SK-N-SH (cell line): ENCODE data around the gene CACNA2D1. TPM values are rescaled to one million over a fixed set of nuclear protein-coding genes. Genes with fewer than 3 reads are reported as not detected.

Experiments used
- CTCF ChIA-PET: fragments of 300-600, 350-600 bp; formaldehyde crosslinking; extraction: SDS; loops from one replicate; lab custom pipeline; 2021; lab: Yijun Ruan, JAX
- POLR2A ChIA-PET: fragments of 350-600 bp; sonication (Branson Sonifier 250); formaldehyde crosslinking; extraction: SDS; loops from one replicate; lab custom pipeline; 2020; ENCODE audit warnings: antibody characterized with exemption, inconsistent platforms; lab: Yijun Ruan, JAX
- DNase-seq: peaks from one replicate; pipeline ENCODE4 v3.0.0; 2012
- H2AFZ ChIP-seq: fragments of 200-600 bp; sonication (generic); 2 replicates; pipeline ENCODE4 v1.8.1; 2016; ENCODE audit warnings: antibody characterized with exemption, mild to moderate bottlenecking, low read depth
- H3F3A ChIP-seq: fragments of 200-600 bp; sonication (generic); replicated peaks from 2 replicates; pipeline ENCODE3; 2016; ENCODE audit warnings: antibody characterized with exemption, mild to moderate bottlenecking; ENCODE audit not compliant: insufficient read depth
- H3K27ac ChIP-seq, 2 experiments: fragments of 200-500 bp in 1 of 2; fragments of 200-600 bp in 1 of 2; sonication (Bioruptor generic) in 1 of 2; sonication (generic), shearing (Covaris generic) in 1 of 2; 2 replicates each; pipeline versions ENCODE4 v1.5.1 to v1.6.1; 2014 to 2016; ENCODE audit warnings: low read depth in 2 of 2, inconsistent platforms in 1 of 2, low read length in 1 of 2, mild to moderate bottlenecking in 1 of 2, mixed read lengths in 1 of 2
- H3K27me3 ChIP-seq: fragments of 200-600 bp; sonication (generic), shearing (Covaris generic); 2 replicates; pipeline ENCODE4 v1.6.1; 2016; ENCODE audit warnings: mixed run types; ENCODE audit not compliant: insufficient read depth
- H3K36me3 ChIP-seq, 2 experiments: fragments of 200-500 bp in 1 of 2; fragments of 200-600 bp in 1 of 2; sonication (Bioruptor generic) in 1 of 2; sonication (generic) in 1 of 2; replicated peaks in 1 of 2; 2 replicates each; pipeline versions ENCODE3 to v1.5.1; 2014 to 2016; ENCODE audit warnings: low read length in 1 of 2, mild to moderate bottlenecking in 1 of 2; ENCODE audit not compliant: insufficient read depth in 2 of 2, control insufficient read depth in 1 of 2
- H3K4me1 ChIP-seq, 2 experiments: fragments of 200-500 bp in 1 of 2; fragments of 200-600 bp in 1 of 2; sonication (Bioruptor generic) in 1 of 2; sonication (generic), shearing (Covaris generic) in 1 of 2; 2 replicates each; pipeline versions ENCODE4 v1.5.1 to v1.6.1; 2014 to 2016; ENCODE audit warnings: low read depth in 1 of 2, low read length in 1 of 2, mixed run types in 1 of 2; ENCODE audit not compliant: insufficient read depth in 2 of 2, control insufficient read depth in 1 of 2
- H3K4me2 ChIP-seq: fragments of 200-600 bp; sonication (generic), shearing (Covaris generic); 2 replicates; pipeline ENCODE4 v1.6.1; 2017; ENCODE audit warnings: mixed run types
- H3K4me3 ChIP-seq, 2 experiments: fragments of 200-500 bp in 1 of 2; fragments of 200-600 bp in 1 of 2; sonication (Bioruptor generic) in 1 of 2; sonication (generic), shearing (Covaris generic) in 1 of 2; 2 replicates each; pipeline versions ENCODE4 v1.5.1 to v1.8.1; 2014 to 2016; ENCODE audit warnings: low read depth in 2 of 2, inconsistent platforms in 1 of 2, low read length in 1 of 2, mild to moderate bottlenecking in 1 of 2, mixed read lengths in 1 of 2, moderate library complexity in 1 of 2
- H3K79me2 ChIP-seq: fragments of 200-600 bp; sonication (generic); 2 replicates; pipeline ENCODE4 v1.8.1; 2017; ENCODE audit warnings: mild to moderate bottlenecking; ENCODE audit not compliant: insufficient read depth
- H3K9ac ChIP-seq: fragments of 200-600 bp; sonication (generic); 2 replicates; pipeline ENCODE4 v1.6.1; 2017; ENCODE audit warnings: mixed run types
- H3K9me2 ChIP-seq: fragments of 200-600 bp; sonication (generic); 2 replicates; pipeline ENCODE4 v1.6.1; 2017; ENCODE audit warnings: mixed run types
- H3K9me3 ChIP-seq: fragments of 200-600 bp; sonication (generic); 2 replicates; pipeline ENCODE4 v1.6.1; 2017; ENCODE audit warnings: mixed run types, mild to moderate bottlenecking, moderate library complexity
- H4K20me1 ChIP-seq: fragments of 200-600 bp; sonication (generic); 2 replicates; pipeline ENCODE4 v1.6.1; 2017; ENCODE audit warnings: mild to moderate bottlenecking, mixed run types; ENCODE audit not compliant: insufficient read depth
- CHD2 ChIP-seq: fragments of 150-350 bp; IDR thresholded peaks from 2 replicates; pipeline ENCODE4 v1.6.1; 2018; ENCODE audit warnings: low read length; ENCODE audit not compliant: partially characterized antibody
- CTCF ChIP-seq: fragments of 200-600 bp; sonication (generic); IDR thresholded peaks from 2 replicates; pipeline ENCODE4 v1.6.1; 2017; ENCODE audit warnings: antibody characterized with exemption, mild to moderate bottlenecking, moderate library complexity
- EP300 ChIP-seq, 2 experiments: IDR thresholded peaks; 2 replicates each; pipeline versions ENCODE4 v1.4.0 to v1.6.1; 2012; ENCODE audit warnings: borderline replicate concordance in 1 of 2, low read depth in 1 of 2, low read length in 1 of 2
- EZH2phosphoT487 ChIP-seq: fragments of 200-600 bp; sonication (generic); IDR thresholded peaks from 2 replicates; pipeline ENCODE4 v1.6.1; 2017; ENCODE audit warnings: low read depth, mixed run types, mild to moderate bottlenecking, antibody characterized with exemption, moderate library complexity, borderline replicate concordance
- NRF1 ChIP-seq: IDR thresholded peaks from 2 replicates; pipeline ENCODE4 v1.6.1; 2012; ENCODE audit warnings: low read depth, mild to moderate bottlenecking, low read length
- POLR2AphosphoS5 ChIP-seq: IDR thresholded peaks from 2 replicates; pipeline ENCODE4 v1.6.1; 2012; ENCODE audit warnings: low read depth, low read length
- RAD21 ChIP-seq: IDR thresholded peaks from 2 replicates; pipeline ENCODE4 v1.6.1; 2012; ENCODE audit warnings: mild to moderate bottlenecking, low read length
- SIN3A ChIP-seq: IDR thresholded peaks from 2 replicates; pipeline ENCODE4 v1.6.1; 2012; ENCODE audit warnings: low read depth, mild to moderate bottlenecking, low read length, moderate library complexity, borderline replicate concordance
- SMC3 ChIP-seq: IDR thresholded peaks from 2 replicates; pipeline ENCODE4 v1.6.1; 2012; ENCODE audit warnings: low read depth, low read length, improper control_type of control experiment
- TCF12 ChIP-seq: IDR thresholded peaks from 2 replicates; pipeline ENCODE4 v1.4.0; 2012
- YY1 ChIP-seq: IDR thresholded peaks from 2 replicates; pipeline ENCODE4 v1.4.0; 2012; ENCODE audit warnings: low read depth, mild to moderate bottlenecking
- WGBS: methylation state at CpG from one replicate; pipeline ENCODE4 v1.1.6; 2017; ENCODE audit warnings: low lambda C conversion rate; 5-methylcytosine and 5-hydroxymethylcytosine counted together
- polyA plus RNA-seq, 3 experiments: library from polyadenylated mRNA; depleted of rRNA; stranded (reverse); fragments of >200 nt; gene quantifications; 2 replicates each; pipeline ENCODE4 v1.2.3, GENCODE V29; 2012
- TF ChIP-seq, protein P1 (sequence below): IDR thresholded peaks from 2 replicates; pipeline ENCODE4; 2012
- TF ChIP-seq, protein P2 (sequence below): IDR thresholded peaks from 2 replicates; pipeline ENCODE4 v1.4.0; 2012; ENCODE audit warnings: low read depth, borderline replicate concordance
- TF ChIP-seq, protein P3 (sequence below): fragments of 150-350 bp; IDR thresholded peaks from 2 replicates; pipeline ENCODE4 v1.6.1; 2017; ENCODE audit warnings: antibody characterized with exemption, low read length, low read depth, borderline replicate concordance
- TF ChIP-seq, protein P4 (sequence below): fragments of 150-350 bp; IDR thresholded peaks from 2 replicates; pipeline ENCODE4 v1.6.1; 2016; ENCODE audit warnings: mild to moderate bottlenecking, low read depth, low read length

The CACNA2D1 gene
- polyA plus RNA-seq, 1 of the 3 experiments (the other 2 are of a cell fraction) = 3.4 TPM

DNA sequence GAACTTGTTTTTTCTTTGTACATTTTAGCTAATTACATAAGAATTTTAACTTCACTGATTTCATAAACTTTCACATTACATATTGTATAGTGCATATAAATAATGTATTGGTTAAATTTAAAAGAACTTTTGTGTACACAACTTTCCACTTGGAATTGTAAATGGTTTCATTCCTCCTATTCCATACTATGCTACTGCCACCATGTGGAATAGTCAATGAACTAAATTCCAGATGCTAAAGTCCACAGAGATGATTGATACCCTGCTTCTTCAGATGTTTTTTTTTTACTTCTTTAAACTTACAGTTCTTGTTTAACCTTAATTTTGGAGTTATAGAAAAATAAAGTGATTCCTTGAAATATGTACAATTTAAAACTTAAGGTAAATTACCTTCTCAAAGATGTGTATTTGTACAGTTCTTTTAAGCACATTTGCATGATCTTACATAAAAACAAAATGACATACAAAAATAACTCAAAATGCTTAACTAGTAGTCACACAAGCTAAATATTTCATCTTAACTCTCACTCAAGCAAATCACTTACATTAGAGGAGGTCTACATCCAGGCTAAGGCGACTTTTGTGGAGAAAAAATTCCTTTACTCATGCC, 426.1 kb downstream of the CACNA2D1 start:
- peaks cover 17% of the 10 kb centered on the region for H3F3A ChIP-seq
- H3K4me1 ChIP-seq = peaks cover 13 to 19% of the 10 kb centered on the region in 2 experiments
- H3K4me2 ChIP-seq = no peak overlapping the region
- peak overlapping the region; percentile 14; the same call in 1 of the 2 replicates for H2AFZ ChIP-seq
- POLR2A ChIA-PET = no interaction called here
- WGBS = 79% methylated on average over 1 of the region's 1 CpG
- H3K9me2 ChIP-seq = no peaks in the 10 kb centered on the region; the same call in 1 of the 2 replicates
- no peaks in the 10 kb centered on the region for H3K27me3 ChIP-seq
- no peaks in the 10 kb centered on the region; the same call in 1 of the 2 replicates for H3K9me3 ChIP-seq
- no peak overlapping the region for H3K4me3 ChIP-seq
- peaks cover 0 to 14% of the 10 kb centered on the region in 2 experiments for H3K36me3 ChIP-seq
- no peak overlapping the region for H3K9ac ChIP-seq
- peak overlapping the region in 1 of 2 experiments; percentile 28; a peak in 2 of 4 replicates for H3K27ac ChIP-seq
- 0 out of 2 replicates have a peak, but pooled peaks have one; percentile 18 for TF ChIP-seq TCF12
- peak; percentile 94 for TF ChIP-seq CTCF
- TF ChIP-seq RAD21 = peak; percentile 92
- no peak for TF ChIP-seq EZH2phosphoT487
- TF ChIP-seq, protein P1, sequence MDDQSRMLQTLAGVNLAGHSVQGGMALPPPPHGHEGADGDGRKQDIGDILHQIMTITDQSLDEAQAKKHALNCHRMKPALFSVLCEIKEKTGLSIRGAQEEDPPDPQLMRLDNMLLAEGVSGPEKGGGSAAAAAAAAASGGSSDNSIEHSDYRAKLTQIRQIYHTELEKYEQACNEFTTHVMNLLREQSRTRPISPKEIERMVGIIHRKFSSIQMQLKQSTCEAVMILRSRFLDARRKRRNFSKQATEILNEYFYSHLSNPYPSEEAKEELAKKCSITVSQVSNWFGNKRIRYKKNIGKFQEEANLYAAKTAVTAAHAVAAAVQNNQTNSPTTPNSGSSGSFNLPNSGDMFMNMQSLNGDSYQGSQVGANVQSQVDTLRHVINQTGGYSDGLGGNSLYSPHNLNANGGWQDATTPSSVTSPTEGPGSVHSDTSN = peak; percentile 30; the same call in 1 of the 2 replicates
- TF ChIP-seq SMC3 = peak; percentile 90
- CTCF ChIA-PET = interaction anchor here (0.7 to 14.5 kb wide), 48 partner anchors 9 to 712 kb away, joined by 3 to 182 read pairs (median 4); no protein-coding TSS in a partner anchor
- no peaks in the 10 kb centered on the region for H3K79me2 ChIP-seq
- no peaks in the 10 kb centered on the region for H4K20me1 ChIP-seq
- peak; percentile 33 for DNase-seq

DNA sequence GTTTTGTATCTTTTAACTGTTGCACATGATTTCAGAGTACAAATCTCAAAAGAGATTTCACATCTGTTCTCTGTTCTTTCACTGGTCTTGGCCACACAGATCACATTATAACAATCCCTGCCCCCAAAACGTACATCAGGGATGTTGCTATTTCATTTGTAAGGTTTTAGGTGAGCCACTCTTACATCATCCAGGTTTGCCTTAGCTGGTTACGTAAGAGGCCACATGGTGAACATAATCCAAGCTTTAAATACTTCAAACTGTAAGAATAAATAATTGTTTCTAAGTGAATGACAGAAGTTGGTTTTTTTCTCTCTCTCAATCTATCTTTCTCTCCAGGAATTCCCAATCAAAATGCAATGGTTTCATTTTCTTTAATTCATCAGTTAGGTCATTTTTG, 427.8 kb downstream of the CACNA2D1 start:
- no peaks in the 10 kb centered on the region for H3K79me2 ChIP-seq
- DNase-seq = no peak
- TF ChIP-seq POLR2AphosphoS5 (no peak), CTCF (no peak), EZH2phosphoT487 (no peak), NRF1 (no peak), YY1 (no peak), CHD2 (no peak), SIN3A (no peak), TCF12 (no peak), EP300 (IDR thresholded peaks at IDR 0.05; ENCODE audit: borderline replicate concordance in 1 of 2, low read depth in 1 of 2, low read length in 1 of 2) (no peak)
- TF ChIP-seq, protein P2, sequence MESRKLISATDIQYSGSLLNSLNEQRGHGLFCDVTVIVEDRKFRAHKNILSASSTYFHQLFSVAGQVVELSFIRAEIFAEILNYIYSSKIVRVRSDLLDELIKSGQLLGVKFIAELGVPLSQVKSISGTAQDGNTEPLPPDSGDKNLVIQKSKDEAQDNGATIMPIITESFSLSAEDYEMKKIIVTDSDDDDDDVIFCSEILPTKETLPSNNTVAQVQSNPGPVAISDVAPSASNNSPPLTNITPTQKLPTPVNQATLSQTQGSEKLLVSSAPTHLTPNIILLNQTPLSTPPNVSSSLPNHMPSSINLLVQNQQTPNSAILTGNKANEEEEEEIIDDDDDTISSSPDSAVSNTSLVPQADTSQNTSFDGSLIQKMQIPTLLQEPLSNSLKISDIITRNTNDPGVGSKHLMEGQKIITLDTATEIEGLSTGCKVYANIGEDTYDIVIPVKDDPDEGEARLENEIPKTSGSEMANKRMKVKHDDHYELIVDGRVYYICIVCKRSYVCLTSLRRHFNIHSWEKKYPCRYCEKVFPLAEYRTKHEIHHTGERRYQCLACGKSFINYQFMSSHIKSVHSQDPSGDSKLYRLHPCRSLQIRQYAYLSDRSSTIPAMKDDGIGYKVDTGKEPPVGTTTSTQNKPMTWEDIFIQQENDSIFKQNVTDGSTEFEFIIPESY = no peak
- TF ChIP-seq, protein P3, sequence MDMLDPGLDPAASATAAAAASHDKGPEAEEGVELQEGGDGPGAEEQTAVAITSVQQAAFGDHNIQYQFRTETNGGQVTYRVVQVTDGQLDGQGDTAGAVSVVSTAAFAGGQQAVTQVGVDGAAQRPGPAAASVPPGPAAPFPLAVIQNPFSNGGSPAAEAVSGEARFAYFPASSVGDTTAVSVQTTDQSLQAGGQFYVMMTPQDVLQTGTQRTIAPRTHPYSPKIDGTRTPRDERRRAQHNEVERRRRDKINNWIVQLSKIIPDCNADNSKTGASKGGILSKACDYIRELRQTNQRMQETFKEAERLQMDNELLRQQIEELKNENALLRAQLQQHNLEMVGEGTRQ = no peak
- TF ChIP-seq, protein P4, sequence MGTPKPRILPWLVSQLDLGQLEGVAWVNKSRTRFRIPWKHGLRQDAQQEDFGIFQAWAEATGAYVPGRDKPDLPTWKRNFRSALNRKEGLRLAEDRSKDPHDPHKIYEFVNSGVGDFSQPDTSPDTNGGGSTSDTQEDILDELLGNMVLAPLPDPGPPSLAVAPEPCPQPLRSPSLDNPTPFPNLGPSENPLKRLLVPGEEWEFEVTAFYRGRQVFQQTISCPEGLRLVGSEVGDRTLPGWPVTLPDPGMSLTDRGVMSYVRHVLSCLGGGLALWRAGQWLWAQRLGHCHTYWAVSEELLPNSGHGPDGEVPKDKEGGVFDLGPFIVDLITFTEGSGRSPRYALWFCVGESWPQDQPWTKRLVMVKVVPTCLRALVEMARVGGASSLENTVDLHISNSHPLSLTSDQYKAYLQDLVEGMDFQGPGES = no peak
- H3K36me3 ChIP-seq = peaks cover 2 to 29% of the 10 kb centered on the region in 2 experiments
- no peak overlapping the region for H3K9ac ChIP-seq
- H3K9me3 ChIP-seq = no peaks in the 10 kb centered on the region; the same call in 1 of the 2 replicates
- peaks cover 13 to 16% of the 10 kb centered on the region in 2 experiments for H3K4me1 ChIP-seq
- no peak overlapping the region for H3K4me3 ChIP-seq
- peaks cover 17% of the 10 kb centered on the region for H3F3A ChIP-seq
- H3K4me2 ChIP-seq = no peak overlapping the region
- H3K27me3 ChIP-seq = no peaks in the 10 kb centered on the region
- H2AFZ ChIP-seq = 0 out of 2 replicates have a peak overlapping the region, but pooled peaks have one; percentile 7
- H3K9me2 ChIP-seq = no peaks in the 10 kb centered on the region; the same call in 1 of the 2 replicates
- POLR2A ChIA-PET = no interaction called here
- peak overlapping the region in 1 of 2 experiments; percentile 39; a peak in 2 of 4 replicates for H3K27ac ChIP-seq
- H4K20me1 ChIP-seq = no peaks in the 10 kb centered on the region
- 84% methylated on average over 2 of the region's 2 CpGs for WGBS
- CTCF ChIA-PET = interaction anchor here (0.7 to 14.5 kb wide), 21 partner anchors 8 to 594 kb away, joined by 3 to 182 read pairs (median 6); no protein-coding TSS in a partner anchor
